ENCODE measurements around the gene CCDC142. TPM values are rescaled to one million over a fixed set of nuclear protein-coding genes. Genes with fewer than 3 reads are reported as not detected.

CCDC142 gene, protein sequence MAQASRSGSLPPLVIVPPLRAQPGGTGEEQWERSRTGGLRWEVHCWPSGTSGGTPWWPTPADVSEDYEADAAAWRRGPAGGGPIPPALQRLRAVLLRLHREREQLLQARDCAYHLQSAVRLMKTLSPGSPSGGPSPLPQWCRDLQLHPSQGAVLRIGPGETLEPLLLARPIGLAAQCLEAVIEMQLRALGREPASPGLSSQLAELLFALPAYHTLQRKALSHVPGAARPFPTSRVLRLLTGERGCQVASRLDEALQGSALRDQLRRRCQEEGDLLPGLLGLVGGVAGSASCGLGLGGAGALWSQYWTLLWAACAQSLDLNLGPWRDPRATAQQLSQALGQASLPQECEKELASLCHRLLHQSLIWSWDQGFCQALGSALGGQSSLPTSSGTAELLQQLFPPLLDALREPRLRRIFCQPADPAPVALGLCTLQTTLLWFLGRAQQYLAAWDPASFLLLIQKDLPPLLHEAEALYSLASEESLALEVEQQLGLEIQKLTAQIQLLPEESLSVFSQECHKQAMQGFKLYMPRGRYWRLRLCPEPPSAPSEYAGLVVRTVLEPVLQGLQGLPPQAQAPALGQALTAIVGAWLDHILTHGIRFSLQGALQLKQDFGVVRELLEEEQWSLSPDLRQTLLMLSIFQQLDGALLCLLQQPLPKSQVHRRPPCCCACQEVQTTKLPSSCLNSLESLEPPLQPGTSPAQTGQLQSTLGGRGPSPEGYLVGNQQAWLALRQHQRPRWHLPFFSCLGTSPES
- 13.1 and 13.7 TPM in 2 replicates for total RNA-seq (2014; rRNA removed)
- 4.3 TPM for polyA plus RNA-seq (2012)

- DNase-seq (ENCODE audit: low read depth) = peak; percentile 94
Observed at GRCh38 chr2:74482801-74483674, at the start of gene CCDC142, which contains the start of gene TTC31. Gene CCDC142, minus strand, starts transcription at chr2:74482998. Its CDS starts 161 bp downstream, at chr2:74482837. Gene TTC31, plus strand, starts transcription at chr2:74483081. Its CDS starts 15 bp downstream, at chr2:74483096.

- DNase-seq (ENCODE audit: low read depth) = peak; percentile 57
Observed at GRCh38 chr2:74532222-74532621, 49.4 kb upstream of the CCDC142 start.

DNA sequence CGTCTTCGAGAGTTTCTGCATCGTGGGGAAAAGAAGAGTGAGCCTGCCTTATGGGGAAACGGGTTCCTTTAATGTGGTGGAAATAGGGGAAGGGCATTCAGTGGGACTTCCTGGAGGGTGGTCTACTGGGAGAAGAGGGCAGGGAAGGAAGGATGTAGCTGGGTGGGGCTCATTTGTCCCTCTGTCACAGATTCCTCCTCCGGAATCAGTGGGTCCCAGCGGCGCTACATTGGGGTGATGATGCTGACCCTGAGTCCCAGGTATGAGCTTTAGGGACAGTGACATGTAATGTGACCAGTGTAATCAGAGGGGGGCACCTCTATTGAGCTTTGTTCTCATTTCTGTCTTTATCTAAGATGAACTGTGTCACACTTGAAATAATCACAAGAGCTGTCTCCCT lies 48.9 kb upstream of the CCDC142 start:
- no peak for DNase-seq (ENCODE audit: low read depth)

- peak; percentile 31 for DNase-seq (ENCODE audit: low read depth)
Observed at GRCh38 chr2:74530239-74531187, 47.7 kb upstream of the CCDC142 start.

GRCh38 chr2:74529357-74530238 lies 46.8 kb upstream of the CCDC142 start, which contains the start of the genes AUP1 and HTRA2:
Gene AUP1, minus strand, starts transcription at chr2:74529706. Its CDS starts 77 bp downstream, at chr2:74529629.
Gene HTRA2, plus strand, starts transcription at chr2:74529933. Its CDS starts 74 bp downstream, at chr2:74530007.
- peak; percentile 99 for DNase-seq (ENCODE audit: low read depth)

- DNase-seq (ENCODE audit: low read depth) = no peak
Observed at GRCh38 chr2:74528600-74529356, 46.0 kb upstream of the CCDC142 start.

- no peak for DNase-seq (ENCODE audit: low read depth)
Observed at GRCh38 chr2:74527741-74528140, 44.9 kb upstream of the CCDC142 start.

- no peak for DNase-seq (ENCODE audit: low read depth)
Observed at GRCh38 chr2:74526649-74527230, 43.9 kb upstream of the CCDC142 start.

DNA sequence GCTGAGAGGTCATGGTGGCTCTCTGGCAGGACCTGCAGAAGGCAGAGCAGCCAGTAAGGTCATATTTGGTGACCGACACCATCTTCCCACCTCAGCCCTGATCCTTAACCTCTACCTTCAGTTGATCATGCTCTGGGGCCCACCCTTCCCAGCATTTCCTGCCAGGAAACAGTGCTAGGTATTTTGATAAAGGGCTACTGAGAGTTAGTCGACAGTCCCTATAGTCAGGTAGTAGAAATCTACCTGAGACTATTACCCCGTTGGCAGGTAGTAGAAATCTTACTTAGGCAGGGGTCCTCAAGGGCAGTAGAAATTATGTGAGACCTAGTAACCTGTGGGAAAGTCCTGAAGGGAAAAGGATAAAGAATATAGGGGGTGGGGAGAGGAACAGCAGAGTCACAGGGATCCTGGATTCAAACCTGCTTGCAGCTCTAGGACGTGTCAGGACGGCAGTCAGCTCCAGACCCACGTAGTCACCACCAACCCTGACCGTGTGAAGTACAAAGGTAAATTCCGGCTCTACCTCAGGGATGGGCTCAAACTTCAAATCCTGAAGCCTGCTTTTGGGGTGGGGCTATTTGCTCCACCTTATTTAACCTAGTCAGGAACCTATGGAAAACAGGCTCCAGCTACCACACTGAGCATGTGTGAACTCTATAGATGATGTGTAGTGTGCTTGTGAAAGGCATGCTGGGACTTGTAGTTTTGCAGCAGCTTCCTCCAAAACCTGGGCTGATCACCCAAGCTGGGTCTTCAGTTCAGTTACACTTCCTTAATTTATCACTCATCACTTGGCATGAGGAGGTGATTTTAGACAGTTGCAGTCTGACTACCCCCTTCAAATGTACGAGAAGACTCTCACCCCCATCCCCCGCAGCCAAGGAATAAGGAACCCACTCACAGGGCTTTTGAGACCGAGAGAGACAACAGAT lies 43.2 kb upstream of the CCDC142 start, which contains the start of gene DQX1:
Gene DQX1, minus strand, starts transcription at position 515 of the 932 bp plus-strand sequence. Its CDS starts 502 bp downstream, at position 13.
- no peak for DNase-seq (ENCODE audit: low read depth)

- DNase-seq (ENCODE audit: low read depth) = no peak
Observed at GRCh38 chr2:74524955-74525716, 42.3 kb upstream of the CCDC142 start.

DNA sequence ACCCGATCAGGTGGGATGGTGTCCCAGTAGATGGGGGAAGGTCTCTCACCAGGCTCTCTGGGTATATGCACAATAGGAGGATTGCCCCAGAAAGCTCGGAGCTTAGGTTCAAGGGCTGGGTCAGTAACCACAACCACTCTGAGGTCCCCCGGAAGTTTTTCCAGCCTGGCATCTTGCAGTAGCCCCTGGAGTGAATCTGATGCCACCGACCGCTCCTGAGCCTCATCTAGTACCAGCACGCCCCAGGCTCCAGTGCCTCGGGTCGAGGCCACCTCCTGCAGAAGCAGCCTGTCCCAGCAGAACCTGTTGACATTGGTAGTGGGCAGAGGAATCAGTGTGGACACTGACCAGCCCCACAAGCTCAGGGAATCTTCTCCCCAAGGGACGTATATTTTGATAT lies 41.2 kb upstream of the CCDC142 start:
- DNase-seq (ENCODE audit: low read depth) = no peak

GRCh38 chr2:74522516-74522915 lies 39.7 kb upstream of the CCDC142 start:
- DNase-seq (ENCODE audit: low read depth) = no peak

GRCh38 chr2:74516650-74517049 lies 33.9 kb upstream of the CCDC142 start:
- no peak for DNase-seq (ENCODE audit: low read depth)

DNA sequence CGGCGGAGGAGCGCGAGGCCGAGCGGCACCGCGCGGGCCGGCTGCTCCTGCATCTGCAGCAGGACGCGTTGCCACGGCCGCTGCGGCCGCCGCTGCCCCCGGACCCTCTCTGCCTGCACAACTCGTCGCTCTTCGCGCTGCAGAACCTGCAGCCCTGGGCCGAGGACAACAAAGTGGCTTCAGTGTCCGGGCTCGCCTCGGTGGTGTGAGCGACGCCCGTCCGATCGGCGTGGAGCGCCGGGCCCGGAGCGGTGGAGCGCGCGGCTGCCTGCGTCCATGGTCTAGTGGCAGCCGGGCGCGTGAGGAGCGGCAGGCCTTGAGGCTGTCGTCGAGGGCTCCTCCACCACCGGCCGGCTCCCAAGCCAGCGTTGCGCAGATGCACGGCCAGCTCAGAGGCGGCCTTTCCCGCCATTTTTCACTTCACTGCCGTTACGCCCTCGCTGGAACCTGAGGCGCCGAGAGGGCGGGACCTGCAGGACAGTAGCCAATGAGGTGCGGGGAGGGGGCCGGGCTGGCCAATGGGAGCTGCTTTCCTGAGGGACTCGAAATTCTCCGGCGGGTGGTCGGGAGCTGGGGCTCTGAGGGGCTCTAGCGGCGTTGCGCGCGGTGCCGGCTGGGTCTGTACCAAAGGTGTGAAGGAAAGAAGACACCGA lies 33.3 kb upstream of the CCDC142 start:
- no peak for DNase-seq (ENCODE audit: low read depth)

GRCh38 chr2:74515271-74515980 lies 32.6 kb upstream of the CCDC142 start:
- no peak for DNase-seq (ENCODE audit: low read depth)

Data from LHCN-M2 (cell line).